ENCODE measurements around the gene MACROD2. TPM values are rescaled to one million over a fixed set of nuclear protein-coding genes. Genes with fewer than 3 reads are reported as not detected.

MACROD2 gene
- total RNA-seq, 1 donor from 2014 or later: 3.5 TPM

DNA sequence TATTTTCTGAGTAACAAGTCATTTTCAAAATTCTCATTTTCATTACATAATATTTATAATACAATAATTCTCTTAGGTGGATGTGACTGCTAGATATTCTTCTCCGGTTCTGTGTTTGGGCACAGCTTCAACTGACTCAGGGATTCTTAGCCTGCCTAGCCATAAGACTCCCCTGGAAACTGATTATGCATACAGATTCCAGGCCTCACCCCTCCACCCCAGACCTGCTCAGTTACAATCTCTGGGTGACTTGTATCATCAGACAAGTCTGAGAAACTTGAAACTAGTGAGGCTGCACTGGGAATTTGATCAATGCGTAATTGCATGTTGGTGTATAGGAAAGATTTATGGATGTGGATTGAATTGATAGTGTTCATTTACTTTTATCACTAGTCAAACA, 316.7 kb downstream of the MACROD2 start:
- TF ChIP-seq, protein P1, sequence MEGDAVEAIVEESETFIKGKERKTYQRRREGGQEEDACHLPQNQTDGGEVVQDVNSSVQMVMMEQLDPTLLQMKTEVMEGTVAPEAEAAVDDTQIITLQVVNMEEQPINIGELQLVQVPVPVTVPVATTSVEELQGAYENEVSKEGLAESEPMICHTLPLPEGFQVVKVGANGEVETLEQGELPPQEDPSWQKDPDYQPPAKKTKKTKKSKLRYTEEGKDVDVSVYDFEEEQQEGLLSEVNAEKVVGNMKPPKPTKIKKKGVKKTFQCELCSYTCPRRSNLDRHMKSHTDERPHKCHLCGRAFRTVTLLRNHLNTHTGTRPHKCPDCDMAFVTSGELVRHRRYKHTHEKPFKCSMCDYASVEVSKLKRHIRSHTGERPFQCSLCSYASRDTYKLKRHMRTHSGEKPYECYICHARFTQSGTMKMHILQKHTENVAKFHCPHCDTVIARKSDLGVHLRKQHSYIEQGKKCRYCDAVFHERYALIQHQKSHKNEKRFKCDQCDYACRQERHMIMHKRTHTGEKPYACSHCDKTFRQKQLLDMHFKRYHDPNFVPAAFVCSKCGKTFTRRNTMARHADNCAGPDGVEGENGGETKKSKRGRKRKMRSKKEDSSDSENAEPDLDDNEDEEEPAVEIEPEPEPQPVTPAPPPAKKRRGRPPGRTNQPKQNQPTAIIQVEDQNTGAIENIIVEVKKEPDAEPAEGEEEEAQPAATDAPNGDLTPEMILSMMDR (IDR thresholded peaks at IDR 0.05): no peak
- Histone ChIP-seq H3K9me3 (no peaks in the 10 kb centered on the region), H3K27ac (no peak overlapping the region), H3K4me1 (no peaks in the 10 kb centered on the region), H3K36me3 (no peaks in the 10 kb centered on the region), H3K4me3 (no peak overlapping the region), H3K27me3 (no peaks in the 10 kb centered on the region)
- DNase-seq (ENCODE audit: low spot score in 2 of 2): no peak
- intact Hi-C loops (cut with DNase I): no loop called here

DNA sequence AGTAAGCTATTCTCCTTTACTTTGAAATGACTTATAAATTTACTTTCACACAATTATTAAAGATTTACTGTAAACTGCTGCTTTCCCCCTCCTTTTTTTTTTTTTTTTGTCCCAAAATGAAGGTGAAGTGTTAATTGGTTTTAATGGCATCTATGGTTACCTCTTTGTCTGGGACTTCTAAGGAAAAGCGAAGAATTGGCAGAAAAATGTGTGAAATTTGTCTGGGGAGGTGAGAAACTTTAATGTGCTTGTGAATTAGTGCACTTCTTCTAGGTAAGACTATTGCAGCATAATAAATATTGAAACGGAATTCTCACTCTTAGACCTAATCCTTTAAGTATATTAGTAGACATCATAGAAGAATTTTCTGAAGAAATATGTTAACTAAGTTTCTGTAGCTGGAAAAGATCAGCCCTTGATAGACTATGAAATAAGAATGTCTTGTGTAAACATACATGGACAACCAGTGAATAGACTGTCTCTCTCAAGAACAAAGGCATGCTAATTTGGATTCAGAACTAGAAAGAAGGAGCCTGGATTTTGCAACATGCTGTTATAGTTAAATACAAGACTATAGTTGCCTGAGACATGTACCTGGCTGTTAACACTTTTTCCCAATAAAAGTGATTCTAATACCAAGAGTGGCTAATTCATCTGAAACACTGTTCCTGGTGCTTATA, 318.2 kb downstream of the MACROD2 start:
- H3K27ac ChIP-seq: no peak overlapping the region
- H3K4me3 ChIP-seq: no peak overlapping the region
- no peaks in the 10 kb centered on the region for H3K36me3 ChIP-seq
- no peaks in the 10 kb centered on the region for H3K27me3 ChIP-seq
- no peaks in the 10 kb centered on the region for H3K4me1 ChIP-seq
- TF ChIP-seq, protein P1 (IDR thresholded peaks at IDR 0.05): no peak
- H3K9me3 ChIP-seq: no peaks in the 10 kb centered on the region
- intact Hi-C loops (cut with DNase I): no loop called here
- DNase-seq (ENCODE audit: low spot score in 2 of 2): no peak

DNA sequence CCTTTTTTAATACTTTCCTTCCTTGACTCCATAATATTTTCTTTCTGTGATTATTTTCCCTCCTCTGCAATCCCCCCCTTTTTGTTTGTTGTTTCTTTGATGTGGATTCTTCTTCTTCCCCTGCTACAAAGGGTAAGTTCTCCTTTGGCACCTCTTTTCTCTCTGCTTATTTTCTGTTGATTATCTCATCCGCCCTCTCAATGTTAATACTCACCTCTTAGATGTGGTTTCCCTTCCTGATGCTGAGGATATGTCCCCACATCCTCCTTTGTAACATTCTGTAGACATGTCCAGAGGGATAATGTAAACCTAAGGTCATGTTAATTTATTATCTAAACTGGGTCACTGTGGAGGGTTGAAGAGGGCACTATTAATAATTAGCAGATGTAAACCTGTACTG, 324.4 kb downstream of the MACROD2 start:
- no peaks in the 10 kb centered on the region for H3K27me3 ChIP-seq
- H3K36me3 ChIP-seq: no peaks in the 10 kb centered on the region
- TF ChIP-seq, protein P1 (IDR thresholded peaks at IDR 0.05): no peak
- intact Hi-C loops (cut with DNase I): no loop called here
- no peak for DNase-seq (ENCODE audit: low spot score in 2 of 2)
- H3K4me1 ChIP-seq: no peaks in the 10 kb centered on the region
- no peaks in the 10 kb centered on the region for H3K9me3 ChIP-seq
- H3K27ac ChIP-seq: no peak overlapping the region
- no peak overlapping the region for H3K4me3 ChIP-seq

DNA sequence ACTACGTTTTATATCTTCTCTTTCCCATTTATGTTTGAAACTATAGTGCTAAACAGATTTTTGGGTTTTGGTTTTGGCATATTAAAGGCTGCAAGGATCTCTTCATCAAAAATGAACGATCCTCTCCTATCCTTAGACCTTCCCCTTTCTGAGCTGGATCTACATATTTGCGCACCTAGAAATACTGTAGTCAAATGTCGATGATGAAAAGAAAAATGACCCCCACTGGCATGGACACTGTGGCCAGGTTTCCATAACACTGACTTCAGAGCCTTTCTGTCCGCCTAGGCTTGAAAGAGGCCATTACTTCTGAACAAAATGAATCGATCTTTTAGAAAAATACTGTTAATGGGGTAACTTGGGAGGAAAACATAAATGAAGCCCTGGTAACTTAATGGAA, 336.3 kb downstream of the MACROD2 start:
- intact Hi-C loops (cut with DNase I): no loop called here
- Histone ChIP-seq H3K27ac (no peak overlapping the region), H3K27me3 (no peaks in the 10 kb centered on the region), H3K4me1 (no peaks in the 10 kb centered on the region), H3K9me3 (no peaks in the 10 kb centered on the region), H3K4me3 (no peak overlapping the region), H3K36me3 (no peaks in the 10 kb centered on the region)
- DNase-seq (ENCODE audit: low spot score in 2 of 2): no peak
- TF ChIP-seq, protein P1 (IDR thresholded peaks at IDR 0.05): no peak

DNA sequence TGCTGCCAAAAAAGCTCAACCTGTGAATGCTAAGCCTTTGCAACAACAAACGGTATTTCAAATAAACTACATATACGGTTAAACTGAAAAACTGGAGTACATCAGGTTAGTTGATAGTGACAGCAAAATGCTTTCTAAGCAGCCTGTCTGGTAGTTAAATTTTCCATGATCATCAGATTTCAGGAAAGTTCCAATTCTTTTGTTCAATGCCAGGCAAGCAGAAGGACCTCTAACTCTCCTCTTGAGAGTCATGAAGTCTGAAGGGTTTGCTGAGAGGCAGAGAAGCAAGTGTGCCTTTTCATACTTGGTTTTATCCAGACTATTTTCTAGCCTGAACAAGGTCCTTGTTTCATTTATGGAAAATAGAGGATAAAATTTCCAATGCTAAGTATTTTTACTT, 337.6 kb downstream of the MACROD2 start:
- H3K27ac ChIP-seq: no peak overlapping the region
- DNase-seq (ENCODE audit: low spot score in 2 of 2): no peak
- intact Hi-C loops (cut with DNase I): no loop called here
- H3K4me3 ChIP-seq: no peak overlapping the region
- TF ChIP-seq, protein P1 (IDR thresholded peaks at IDR 0.05): no peak
- no peaks in the 10 kb centered on the region for H3K9me3 ChIP-seq
- no peaks in the 10 kb centered on the region for H3K36me3 ChIP-seq
- no peaks in the 10 kb centered on the region for H3K27me3 ChIP-seq
- no peaks in the 10 kb centered on the region for H3K4me1 ChIP-seq

DNA sequence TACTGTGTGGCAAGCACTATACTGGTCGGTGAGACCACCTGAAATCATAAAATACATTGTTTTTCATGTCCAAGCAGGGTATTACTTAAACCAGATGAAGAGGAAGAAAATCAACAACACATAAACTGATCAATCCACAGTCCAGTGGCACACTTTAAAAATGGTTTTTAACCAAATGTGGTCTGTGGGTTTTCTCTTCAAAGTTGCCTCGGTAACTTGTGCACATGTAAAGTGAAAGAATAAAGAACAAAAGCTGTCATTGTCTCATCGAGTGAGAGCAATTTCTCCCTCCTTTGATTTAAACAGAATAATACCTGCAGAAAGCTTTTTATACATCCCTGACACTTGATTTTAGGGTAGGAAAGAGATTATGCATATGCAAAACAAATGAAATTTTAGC, 338.4 kb downstream of the MACROD2 start:
- no peak for DNase-seq (ENCODE audit: low spot score in 2 of 2)
- H3K27ac ChIP-seq: no peak overlapping the region

More for the DNA sequence above, 338.4 kb downstream of the MACROD2 start:
- H3K36me3 ChIP-seq: no peaks in the 10 kb centered on the region
- TF ChIP-seq, protein P1 (IDR thresholded peaks at IDR 0.05): no peak
- no peak overlapping the region for H3K4me3 ChIP-seq
- no peaks in the 10 kb centered on the region for H3K9me3 ChIP-seq
- intact Hi-C loops (cut with DNase I): no loop called here
- H3K27me3 ChIP-seq: no peaks in the 10 kb centered on the region
- H3K4me1 ChIP-seq: no peaks in the 10 kb centered on the region
